Measurements from ENCODE around the gene NCOR2. TPM values are rescaled to one million over a fixed set of nuclear protein-coding genes. Genes with fewer than 3 reads are reported as not detected.
"Not testable (repeated sequence)": the region's sequence is repeated elsewhere in the genome, so short reads cannot be mapped to it uniquely, and the experiment has no call there.

The NCOR2 gene
- total RNA-seq, 2 donors from 2014 or later, result 228 to 229 TPM

DNA sequence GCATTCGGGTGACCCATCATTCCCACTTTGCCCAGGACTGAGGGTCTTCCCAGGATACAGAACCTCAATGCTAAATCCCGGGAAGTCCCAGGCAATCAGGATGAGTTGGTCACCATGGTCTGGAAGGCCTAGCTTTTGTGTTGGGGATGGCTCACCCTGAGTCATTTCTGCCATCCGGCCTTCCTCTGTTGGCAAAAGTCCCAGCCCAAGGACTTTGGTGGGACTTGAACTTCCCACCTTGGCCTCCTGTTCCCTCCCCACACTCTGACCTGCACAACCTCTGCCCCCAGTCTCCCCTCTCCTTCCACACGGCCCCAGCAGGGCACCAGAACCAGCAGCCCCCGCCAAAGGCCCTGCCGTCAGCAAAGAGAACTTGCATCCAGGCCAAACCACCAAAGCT, 24.6 kb upstream of the NCOR2 start:
- TF ChIP-seq CTCF (IDR thresholded peaks at IDR 0.05), result no peak
- Histone ChIP-seq H3K9me3 (no peaks in the 10 kb centered on the region), H3K36me3 (no peaks in the 10 kb centered on the region), H3K27me3 (replicated peaks; ENCODE audit: insufficient read depth) (no peaks in the 10 kb centered on the region), H3K4me1 (ENCODE audit: control insufficient read depth in 1 of 2, low read depth in 2 of 2) (peaks cover 0 to 8% of the 10 kb centered on the region in 2 donors), H3K4me3 (no peak overlapping the region), H3K27ac (no peak overlapping the region)
- no peak for ATAC-seq (ENCODE audit: insufficient number of reproducible peaks, low FRiP score, low read depth)
- no peak for DNase-seq (ENCODE audit: low spot score)

DNA sequence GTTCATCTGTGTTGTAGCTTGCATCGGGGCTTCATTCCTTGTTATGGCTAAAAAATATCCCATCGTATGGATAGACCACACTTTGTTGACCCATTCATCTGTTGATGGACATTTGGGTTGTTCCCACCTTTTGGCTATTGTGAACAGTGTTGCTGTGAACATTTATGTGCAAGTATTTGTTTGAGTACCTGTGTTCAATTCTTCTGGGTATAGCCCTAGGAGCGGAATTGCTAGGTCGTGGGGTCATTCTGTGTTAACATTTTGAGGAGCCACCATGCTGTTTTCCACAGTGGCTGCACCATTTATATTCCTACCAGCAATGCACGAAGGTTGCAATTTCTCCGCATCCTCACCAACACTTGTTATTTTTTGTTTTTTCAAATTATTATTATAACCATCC, 23.0 kb upstream of the NCOR2 start:
- DNase-seq (ENCODE audit: low spot score) (no peak), ATAC-seq (ENCODE audit: insufficient number of reproducible peaks, low FRiP score, low read depth) (no peak)
- TF ChIP-seq CTCF (IDR thresholded peaks at IDR 0.05), result no peak
- H3K4me3 ChIP-seq, result no peak overlapping the region
- no peak overlapping the region for H3K27ac ChIP-seq
- peaks cover 0 to 8% of the 10 kb centered on the region in 2 donors for H3K4me1 ChIP-seq (ENCODE audit: control insufficient read depth in 1 of 2, low read depth in 2 of 2)
- no peaks in the 10 kb centered on the region for H3K27me3 ChIP-seq (replicated peaks; ENCODE audit: insufficient read depth)
- no peaks in the 10 kb centered on the region for H3K9me3 ChIP-seq
- no peaks in the 10 kb centered on the region for H3K36me3 ChIP-seq

- DNase-seq (ENCODE audit: low spot score) (no peak), ATAC-seq (ENCODE audit: insufficient number of reproducible peaks, low FRiP score, low read depth) (no peak)
- peaks cover 0 to 8% of the 10 kb centered on the region in 2 donors for H3K4me1 ChIP-seq (ENCODE audit: control insufficient read depth in 1 of 2, low read depth in 2 of 2)
- H3K36me3 ChIP-seq, result no peaks in the 10 kb centered on the region
- no peaks in the 10 kb centered on the region for H3K9me3 ChIP-seq
- no peak overlapping the region for H3K27ac ChIP-seq
- no peak overlapping the region for H3K4me3 ChIP-seq
- H3K27me3 ChIP-seq (replicated peaks; ENCODE audit: insufficient read depth), result no peaks in the 10 kb centered on the region
- TF ChIP-seq CTCF (IDR thresholded peaks at IDR 0.05), result no peak
Measured at GRCh38 chr12:124588751-124589267, 21.4 kb upstream of the NCOR2 start.

GRCh38 chr12:124588018-124588634, 20.7 kb upstream of the NCOR2 start:
- DNase-seq (ENCODE audit: low spot score), result no peak
- no peak overlapping the region for H3K4me3 ChIP-seq
- ATAC-seq (ENCODE audit: insufficient number of reproducible peaks, low FRiP score, low read depth), result no peak
- H3K27ac ChIP-seq, result no peak overlapping the region
- peaks cover 0 to 8% of the 10 kb centered on the region in 2 donors for H3K4me1 ChIP-seq (ENCODE audit: control insufficient read depth in 1 of 2, low read depth in 2 of 2)
- no peaks in the 10 kb centered on the region for H3K27me3 ChIP-seq (replicated peaks; ENCODE audit: insufficient read depth)
- no peak for TF ChIP-seq CTCF (IDR thresholded peaks at IDR 0.05)
- H3K9me3 ChIP-seq, result no peaks in the 10 kb centered on the region
- H3K36me3 ChIP-seq, result no peaks in the 10 kb centered on the region

DNA sequence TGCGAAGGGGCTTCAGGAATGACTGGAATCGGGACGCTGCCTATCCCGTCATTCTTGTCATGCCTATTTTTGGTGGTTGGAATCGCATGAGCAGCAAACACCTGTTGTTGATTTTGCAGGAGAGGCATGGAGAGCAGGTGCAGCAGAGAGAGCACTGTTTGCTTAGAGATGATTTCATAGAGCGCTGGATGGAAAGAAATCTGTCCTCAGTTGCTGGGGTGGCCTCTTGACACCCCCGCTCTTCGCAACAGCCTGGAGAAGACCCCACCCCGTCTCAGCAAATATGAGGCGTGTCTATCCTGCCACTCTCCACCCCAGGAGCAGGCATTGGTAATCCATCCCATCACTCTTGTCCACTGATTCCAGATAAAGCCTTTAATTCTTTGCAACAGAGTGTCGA, 19.3 kb upstream of the NCOR2 start:
- no peaks in the 10 kb centered on the region for H3K27me3 ChIP-seq (replicated peaks; ENCODE audit: insufficient read depth)
- H3K36me3 ChIP-seq, result no peaks in the 10 kb centered on the region
- no peak overlapping the region for H3K27ac ChIP-seq
- no peak for TF ChIP-seq CTCF (IDR thresholded peaks at IDR 0.05)
- peaks cover 5 to 16% of the 10 kb centered on the region in 2 donors for H3K4me1 ChIP-seq (ENCODE audit: control insufficient read depth in 1 of 2, low read depth in 2 of 2)
- ATAC-seq (ENCODE audit: insufficient number of reproducible peaks, low FRiP score, low read depth) (no peak), DNase-seq (ENCODE audit: low spot score) (no peak)
- H3K4me3 ChIP-seq, result no peak overlapping the region
- no peaks in the 10 kb centered on the region for H3K9me3 ChIP-seq

GRCh38 chr12:124584494-124584893, 17.1 kb upstream of the NCOR2 start:
- H3K27me3 ChIP-seq (replicated peaks; ENCODE audit: insufficient read depth); H3K27ac ChIP-seq; H3K4me3 ChIP-seq; ATAC-seq (ENCODE audit: insufficient number of reproducible peaks, low FRiP score, low read depth); DNase-seq (ENCODE audit: low spot score); H3K9me3 ChIP-seq; H3K36me3 ChIP-seq: not testable (repeated sequence)
- H3K4me1 ChIP-seq (ENCODE audit: control insufficient read depth in 1 of 2, low read depth in 2 of 2), result peaks cover 5 to 16% of the 10 kb centered on the region in 2 donors

Data from thoracic aorta (tissue), 2 donors.